Stimulated activated CD8-positive, alpha-beta memory T cell treated with anti-CD3 and anti-CD28 coated beads, Interleukin-15, amount 100 ng/mL, for 1 hour (primary cell): ENCODE results near the gene KCNQ1.

Experiments used
- DNase-seq: peaks from one replicate; pipeline ENCODE4 v3.0.0-alpha.2; 2020; ENCODE audit warnings: low read depth

Gene KCNQ1

GRCh38 chr11:2716376-2717095, 271.7 kb downstream of the KCNQ1 start:
- DNase-seq: no peak

DNA sequence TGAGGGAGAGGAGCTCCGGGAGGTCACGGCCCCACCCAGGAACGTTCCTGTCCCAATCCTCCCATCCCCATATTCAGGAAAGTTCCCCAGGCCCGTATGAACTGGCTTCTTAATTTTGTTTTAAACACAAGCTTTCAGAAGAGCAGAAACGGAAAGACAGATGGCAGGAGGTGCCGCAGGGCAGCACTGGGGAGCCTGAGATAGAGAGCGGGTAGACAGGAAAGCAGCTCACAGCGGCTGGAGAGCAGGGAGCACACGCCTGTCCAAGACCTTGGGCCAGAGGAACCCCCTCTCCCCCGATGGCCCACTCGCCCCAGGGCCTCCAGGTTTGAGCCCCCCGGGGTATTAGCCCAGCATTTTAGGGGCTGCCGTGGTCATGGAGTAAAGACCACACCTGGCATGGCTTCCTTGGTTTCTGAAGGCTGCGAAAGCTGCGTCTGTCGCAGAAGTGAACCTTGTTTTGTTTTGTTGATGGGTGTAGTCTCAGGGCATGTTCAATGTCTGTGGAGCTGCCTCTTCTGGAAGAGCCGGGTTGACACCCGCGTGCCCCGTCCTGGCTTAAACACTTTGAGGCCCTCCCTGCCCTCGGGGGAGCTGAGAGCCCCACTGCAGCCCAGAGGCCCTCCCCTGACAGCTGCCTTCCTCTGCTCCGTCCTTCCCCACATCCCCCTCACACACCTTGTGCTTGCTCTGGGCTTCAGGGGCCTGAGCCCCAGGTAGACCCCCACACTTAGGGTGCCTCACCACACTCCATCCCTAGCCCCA, 272.9 kb downstream of the KCNQ1 start:
- DNase-seq: no peak

DNA sequence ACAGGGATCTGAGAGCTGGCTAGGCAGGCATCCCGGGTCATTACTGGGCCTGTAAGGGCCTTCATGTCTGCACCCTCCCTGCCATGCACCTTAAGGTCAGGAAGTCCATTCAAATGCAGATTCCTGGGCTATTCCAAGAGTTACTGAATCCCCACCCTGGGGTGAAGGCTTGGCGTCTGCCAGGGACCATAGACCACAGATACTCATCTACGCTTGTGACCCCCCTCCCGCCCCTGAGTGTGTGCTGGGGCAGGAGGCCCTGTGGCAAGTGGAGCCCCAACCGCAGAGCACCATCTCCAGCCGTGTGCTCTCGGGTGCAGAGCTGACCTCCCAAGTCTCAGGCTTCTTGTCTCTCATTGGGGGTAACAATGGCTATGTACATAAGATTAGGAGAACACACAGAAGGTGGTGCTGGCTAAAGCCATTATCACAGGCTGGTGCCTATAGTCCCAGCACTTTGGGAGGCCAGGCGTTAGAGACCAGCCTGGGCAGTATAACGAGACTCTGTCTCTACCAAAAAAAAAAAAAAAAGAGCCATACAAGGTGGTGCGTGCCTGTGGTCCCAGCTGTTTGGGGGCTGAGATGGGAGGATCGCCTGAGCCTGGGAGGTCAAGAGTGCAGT, 274.1 kb downstream of the KCNQ1 start:
- no peak for DNase-seq

- DNase-seq: no peak
These were observed 275.2 kb downstream of the KCNQ1 start for GRCh38 chr11:2719831-2720590.

- DNase-seq: no peak
These were observed 276.6 kb downstream of the KCNQ1 start for GRCh38 chr11:2721210-2721916.

GRCh38 chr11:2722955-2723354, 278.1 kb downstream of the KCNQ1 start:
- no peak for DNase-seq

DNA sequence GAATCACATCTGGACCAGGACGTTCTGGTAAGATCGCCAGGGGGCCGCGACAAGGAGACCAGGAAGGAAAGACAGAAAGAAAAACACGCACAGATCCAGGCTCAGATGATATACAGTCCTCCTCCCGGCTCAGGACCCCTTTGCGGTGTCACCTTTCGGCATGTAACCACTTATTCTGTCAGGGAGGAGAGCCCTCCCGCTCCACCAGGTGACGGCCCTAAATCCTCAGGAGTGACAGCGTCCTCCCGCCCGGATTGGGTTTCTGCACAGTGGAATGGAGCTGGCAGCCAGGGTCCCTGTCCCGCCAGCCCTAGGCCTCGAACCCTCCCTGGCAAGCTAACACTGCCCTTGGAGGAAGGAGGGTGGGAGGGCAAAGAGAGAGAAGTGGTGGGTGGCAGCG, 279.3 kb downstream of the KCNQ1 start:
- DNase-seq: no peak

DNA sequence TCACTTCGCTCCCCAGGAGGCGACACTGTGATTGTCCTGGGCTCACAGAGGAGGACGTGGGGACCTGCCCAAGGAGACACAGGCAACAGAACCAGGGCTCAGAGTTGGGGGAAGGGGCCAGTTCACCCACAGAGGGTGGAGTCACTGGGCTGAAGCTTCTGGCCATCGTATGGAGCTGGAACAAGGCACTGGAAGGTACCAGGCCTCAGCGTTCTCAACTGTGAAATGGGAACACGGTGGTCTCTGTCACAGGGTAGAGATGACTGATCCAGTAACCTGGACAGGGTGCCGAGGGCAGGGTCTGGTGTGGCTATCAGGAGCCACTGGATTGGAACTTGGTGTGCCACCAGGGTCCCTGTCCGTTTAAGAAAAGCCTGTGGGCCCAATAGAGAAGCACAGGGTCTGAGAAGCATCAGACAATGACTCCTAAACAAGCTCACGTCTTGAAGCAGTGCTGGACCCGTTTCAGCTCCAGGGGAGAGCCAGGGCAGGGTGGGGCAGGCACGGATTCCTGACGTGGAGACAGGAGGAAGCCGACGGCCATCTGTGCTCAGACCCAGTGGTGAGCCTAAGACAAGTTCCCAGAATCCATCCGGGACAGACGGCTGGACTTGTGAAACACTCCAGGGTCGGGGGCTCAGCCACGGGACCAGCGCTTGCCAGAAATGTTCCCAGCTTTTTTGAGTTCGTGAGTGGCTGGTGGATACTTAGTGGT, 280.0 kb downstream of the KCNQ1 start:
- DNase-seq: no peak

DNA sequence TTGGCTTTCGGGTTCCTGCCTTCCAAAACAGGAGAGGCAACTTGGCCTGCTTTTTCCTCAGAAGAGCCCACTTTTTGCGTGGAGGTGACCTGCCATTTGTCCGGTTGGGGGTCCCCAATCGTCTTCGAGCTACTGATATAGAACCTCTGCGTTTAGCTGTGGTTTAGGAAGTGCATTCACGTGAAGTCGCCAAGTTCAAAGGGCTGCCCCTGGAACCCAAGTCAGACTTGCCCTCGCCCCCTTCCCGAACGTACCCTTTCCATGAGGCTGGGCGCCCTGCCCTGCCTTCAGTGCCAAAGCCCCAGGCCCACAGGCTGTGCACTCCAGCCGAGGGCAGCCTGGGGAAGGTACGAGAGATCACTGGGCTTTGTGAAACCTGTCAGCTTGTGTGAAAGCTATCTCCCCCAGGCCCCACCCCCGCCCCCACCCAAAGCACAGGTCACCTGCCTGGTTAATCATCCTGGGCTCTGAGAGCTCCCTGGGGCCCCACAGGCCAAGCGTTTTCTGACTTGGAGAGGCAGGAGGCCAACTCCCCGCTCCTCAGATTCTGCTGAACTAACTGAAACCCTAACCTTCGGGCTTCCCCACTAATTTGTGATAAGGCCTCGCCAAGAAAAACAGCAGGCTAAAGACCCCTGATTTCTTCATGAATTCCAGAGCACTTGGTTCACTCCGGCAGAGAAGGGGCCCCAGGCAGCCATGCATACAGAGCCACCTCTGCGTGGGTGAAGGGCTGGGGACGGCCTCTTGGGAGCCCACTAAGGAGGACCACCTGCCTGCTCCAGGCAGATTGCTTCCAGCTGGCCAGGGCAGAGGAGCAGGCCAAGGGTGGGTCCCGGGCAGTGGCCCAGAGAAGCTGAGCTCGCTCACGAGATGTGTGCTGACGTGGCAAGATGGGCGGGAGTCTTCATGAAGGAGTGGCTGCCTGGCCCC, 280.8 kb downstream of the KCNQ1 start:
- no peak for DNase-seq

GRCh38 chr11:2726964-2727363, 282.2 kb downstream of the KCNQ1 start:
- DNase-seq: no peak

DNA sequence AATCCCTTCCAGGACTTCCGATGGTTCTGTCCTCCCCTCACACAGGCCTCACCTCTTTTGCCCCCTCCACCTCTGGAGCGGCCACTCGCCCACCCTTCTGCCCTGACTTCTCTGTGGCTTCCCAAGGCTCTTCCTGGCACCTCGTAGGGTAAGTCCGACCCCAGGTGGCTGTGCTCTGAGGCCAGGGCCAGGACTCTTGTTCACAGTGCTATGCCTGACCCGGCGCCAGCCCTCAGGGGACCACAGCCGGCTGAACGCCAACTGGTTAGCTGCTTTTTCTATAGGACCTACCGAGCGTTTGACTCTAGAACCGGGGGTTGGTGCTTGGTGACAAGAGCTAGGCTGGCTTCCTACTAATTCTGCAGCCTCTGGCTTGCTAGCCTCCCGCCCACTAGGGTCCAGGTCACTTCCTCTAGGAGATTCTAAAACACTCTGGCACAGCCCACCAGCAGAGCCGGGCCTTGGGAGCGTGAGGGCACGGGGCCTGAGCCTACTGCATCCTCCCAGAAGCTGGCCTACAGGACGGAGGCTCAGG, 283.4 kb downstream of the KCNQ1 start:
- DNase-seq: no peak

GRCh38 chr11:2728663-2729332, 284.0 kb downstream of the KCNQ1 start:
- no peak for DNase-seq

DNA sequence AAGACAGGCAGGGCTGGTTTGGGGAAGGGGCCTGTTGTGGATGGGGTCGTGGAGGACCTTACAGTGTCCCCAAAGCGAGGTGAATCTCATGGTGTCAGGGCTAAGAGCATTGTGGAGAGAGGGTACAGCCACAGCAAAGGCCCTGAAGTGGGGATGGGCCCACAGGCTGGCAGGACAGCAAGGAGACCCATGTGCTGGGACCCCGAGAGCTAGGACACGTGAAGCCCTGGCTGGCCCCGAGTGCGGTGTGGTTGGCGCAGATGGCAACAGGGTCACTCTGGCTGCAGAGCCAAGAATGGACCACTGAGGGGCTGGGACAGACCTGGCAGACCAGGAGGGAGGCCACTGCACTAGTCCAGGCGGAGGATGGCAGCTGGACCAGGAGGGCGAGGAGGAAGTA, 285.0 kb downstream of the KCNQ1 start:
- no peak for DNase-seq

- DNase-seq: no peak
These were observed 285.7 kb downstream of the KCNQ1 start for GRCh38 chr11:2730272-2731129.

DNA sequence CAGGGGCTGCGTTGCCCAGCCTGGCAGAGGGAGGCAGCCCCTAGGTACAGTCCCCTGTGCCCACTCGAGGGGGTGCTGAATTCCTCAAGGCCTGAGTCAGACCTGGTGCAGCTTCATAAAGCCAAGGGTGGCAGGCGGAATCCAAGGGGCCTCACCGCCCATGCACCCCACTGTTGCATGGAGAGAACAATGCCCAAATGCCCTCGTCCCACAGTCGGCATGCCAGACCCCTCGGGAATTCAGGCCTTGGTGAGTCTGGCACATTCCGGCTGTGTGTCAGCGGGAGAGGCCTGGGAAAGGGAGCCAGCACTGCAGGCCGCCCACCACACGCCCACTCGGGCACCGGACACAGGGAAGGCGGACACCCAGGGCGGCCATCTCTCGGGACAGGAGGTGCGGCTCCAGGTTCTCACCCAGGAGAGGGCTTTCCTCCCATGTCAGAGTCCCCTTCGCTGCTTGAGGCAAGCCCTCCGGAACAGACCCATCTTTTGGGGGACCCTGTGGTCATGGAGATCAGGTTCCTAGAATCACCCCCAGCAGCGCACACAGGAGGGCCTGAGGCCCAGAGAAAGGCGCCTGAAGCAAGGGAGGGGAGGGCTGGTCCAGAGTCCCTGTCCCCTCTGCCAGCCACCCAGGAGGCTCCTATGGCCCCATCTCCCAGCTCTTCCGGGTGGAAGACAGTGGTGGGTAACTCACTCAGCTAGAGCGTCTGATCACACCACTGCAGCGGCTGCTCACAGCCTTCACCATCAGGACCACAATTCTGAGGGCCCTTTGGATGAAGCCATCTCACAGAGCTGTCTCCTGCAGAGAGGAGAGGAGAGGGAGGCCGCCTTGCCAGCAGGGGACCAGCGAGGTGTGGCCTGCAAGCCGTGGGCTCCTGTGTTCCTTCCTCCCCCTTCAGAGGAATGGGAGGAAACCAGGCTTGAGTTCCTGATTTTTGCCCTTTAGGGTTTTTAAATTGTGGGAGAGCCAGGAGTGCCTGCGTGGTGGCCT, 286.6 kb downstream of the KCNQ1 start:
- no peak for DNase-seq

DNA sequence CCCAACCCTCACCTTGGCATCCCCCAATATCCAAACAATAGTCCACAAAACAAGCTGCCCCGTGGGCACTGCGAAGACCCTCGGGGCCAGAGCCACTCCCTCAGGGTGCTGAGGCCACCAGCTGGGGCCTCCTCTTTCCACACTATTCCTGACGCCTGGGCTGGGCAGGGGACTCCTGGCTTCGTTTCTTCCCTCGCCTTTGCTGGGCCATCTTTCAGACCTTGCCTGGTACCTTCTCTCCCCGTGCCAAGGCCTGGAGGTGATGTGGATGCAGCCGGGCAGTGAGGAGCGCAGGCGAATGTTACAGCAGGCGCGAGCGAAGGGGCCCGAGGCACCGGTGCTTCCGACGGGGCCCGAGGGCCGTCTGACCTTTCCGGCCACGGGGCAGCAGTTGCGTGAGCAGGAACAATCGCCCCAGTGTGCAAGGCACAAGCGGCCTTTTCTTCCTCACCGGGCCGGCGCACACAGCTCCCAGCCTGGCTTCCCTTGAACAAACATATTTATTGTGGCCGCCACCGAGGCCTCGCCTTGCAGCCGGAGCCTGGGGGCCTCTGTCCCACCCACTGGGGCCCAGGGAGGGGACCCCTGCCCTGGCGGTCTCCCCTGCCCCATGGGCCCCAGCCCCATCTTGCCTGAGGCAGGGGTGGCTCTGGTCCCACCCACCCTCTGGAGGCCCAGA, 287.6 kb downstream of the KCNQ1 start:
- DNase-seq: no peak
